VCaP (cell line): ENCODE results near the gene ZNF302.

Experiments
- H3K27ac ChIP-seq: fragments of 450-650 bp; 2 replicates; pipeline ENCODE4 v1.5.1; 2017
- TF ChIP-seq, protein P1 (sequence below): fragments of 450-650 bp; conservative IDR thresholded peaks from 2 replicates; pipeline ENCODE4 v1.5.1; 2017; ENCODE audit warnings: mild to moderate bottlenecking, moderate library complexity

ZNF302 gene

GRCh38 chr19:34733266-34733745, 55.8 kb downstream of the ZNF302 start:
- TF ChIP-seq, protein P1, sequence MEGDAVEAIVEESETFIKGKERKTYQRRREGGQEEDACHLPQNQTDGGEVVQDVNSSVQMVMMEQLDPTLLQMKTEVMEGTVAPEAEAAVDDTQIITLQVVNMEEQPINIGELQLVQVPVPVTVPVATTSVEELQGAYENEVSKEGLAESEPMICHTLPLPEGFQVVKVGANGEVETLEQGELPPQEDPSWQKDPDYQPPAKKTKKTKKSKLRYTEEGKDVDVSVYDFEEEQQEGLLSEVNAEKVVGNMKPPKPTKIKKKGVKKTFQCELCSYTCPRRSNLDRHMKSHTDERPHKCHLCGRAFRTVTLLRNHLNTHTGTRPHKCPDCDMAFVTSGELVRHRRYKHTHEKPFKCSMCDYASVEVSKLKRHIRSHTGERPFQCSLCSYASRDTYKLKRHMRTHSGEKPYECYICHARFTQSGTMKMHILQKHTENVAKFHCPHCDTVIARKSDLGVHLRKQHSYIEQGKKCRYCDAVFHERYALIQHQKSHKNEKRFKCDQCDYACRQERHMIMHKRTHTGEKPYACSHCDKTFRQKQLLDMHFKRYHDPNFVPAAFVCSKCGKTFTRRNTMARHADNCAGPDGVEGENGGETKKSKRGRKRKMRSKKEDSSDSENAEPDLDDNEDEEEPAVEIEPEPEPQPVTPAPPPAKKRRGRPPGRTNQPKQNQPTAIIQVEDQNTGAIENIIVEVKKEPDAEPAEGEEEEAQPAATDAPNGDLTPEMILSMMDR: no peak
- peak overlapping the region; percentile 98 for H3K27ac ChIP-seq

DNA sequence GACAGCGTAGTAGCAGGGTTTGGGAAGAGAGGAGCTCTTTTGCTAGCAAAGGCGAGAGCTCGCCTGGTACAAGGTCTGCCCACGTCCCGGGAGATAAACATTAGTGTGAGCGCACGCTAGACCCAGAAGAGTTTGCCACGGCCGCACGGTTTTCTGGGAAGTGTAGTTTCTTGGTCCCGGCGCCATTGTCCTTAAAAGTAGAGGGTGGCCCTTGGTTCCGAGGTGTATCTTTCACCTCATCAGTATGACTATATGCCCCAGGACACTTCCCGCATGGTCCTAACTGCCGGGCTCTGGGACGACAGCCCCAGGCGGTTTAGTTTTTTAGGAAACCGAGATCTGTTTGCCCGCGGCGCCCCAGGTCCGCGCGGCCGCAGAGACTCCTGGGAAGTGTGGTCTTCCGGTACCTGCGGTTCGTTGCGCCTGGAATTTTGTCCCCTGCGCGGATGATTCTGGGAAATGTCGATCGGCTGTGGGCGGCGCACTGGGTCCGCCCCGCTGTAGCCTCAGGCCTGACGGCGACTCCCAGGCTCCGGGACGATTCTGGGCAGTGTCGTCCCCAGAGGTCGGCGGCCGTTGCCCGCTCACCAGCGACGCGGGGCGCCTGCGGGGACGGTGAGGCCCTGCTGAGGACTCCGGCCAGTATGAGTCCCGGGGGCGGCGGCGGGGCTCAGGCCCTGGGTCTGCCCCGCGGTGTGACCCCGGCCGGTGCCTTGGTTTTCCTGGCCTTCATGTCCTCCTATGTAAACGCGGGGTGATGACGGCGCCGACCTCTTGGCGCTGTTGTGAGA, 56.5 kb downstream of the ZNF302 start, which contains the start of gene ZNF181:
Gene ZNF181, plus strand, starts transcription at position 498 of the 791 bp plus-strand sequence. CDS start 795 bp downstream, outside the sequence.
- TF ChIP-seq, protein P1: no peak
- H3K27ac ChIP-seq: peak within 1 kb of the TSS; percentile 98

GRCh38 chr19:34734537-34735103, 57.1 kb downstream of the ZNF302 start:
- TF ChIP-seq, protein P1: no peak
- peak overlapping the region; percentile 98 for H3K27ac ChIP-seq
